Mesendoderm (in vitro differentiated cells): ENCODE data around the gene KMO.

Experiments
- DNase-seq: peaks from one replicate; pipeline ENCODE4 v3.0.0; 2013
- H2AK5ac ChIP-seq: 2 replicates; pipeline ENCODE4 v1.6.1; 2013; ENCODE audit warnings: low read length, inconsistent platforms
- H2BK120ac ChIP-seq: 2 replicates; pipeline ENCODE4 v1.6.1; 2013; ENCODE audit warnings: low read depth, mild to moderate bottlenecking, low read length, moderate library complexity, mixed read lengths
- H2BK15ac ChIP-seq: replicated peaks from 2 replicates; pipeline ENCODE4 v1.6.1; 2013; ENCODE audit warnings: low read depth, mild to moderate bottlenecking, moderate library complexity
- H2BK5ac ChIP-seq: 2 replicates; pipeline ENCODE4 v1.6.1; 2013; ENCODE audit warnings: low read length, inconsistent platforms
- H3K18ac ChIP-seq: 2 replicates; pipeline ENCODE4 v1.6.1; 2013; ENCODE audit warnings: mild to moderate bottlenecking, low read length, mixed read lengths
- H3K23ac ChIP-seq: one replicate; pipeline ENCODE4 v1.6.1; 2013; ENCODE audit warnings: low read length
- H3K27ac ChIP-seq: 2 replicates; pipeline ENCODE4 v1.5.1; 2013; ENCODE audit warnings: low read depth, mild to moderate bottlenecking, inconsistent platforms, low read length, moderate library complexity
- H3K27me3 ChIP-seq: 2 replicates; pipeline ENCODE4 v1.6.1; 2013; ENCODE audit warnings: low read length, control low read depth, mild to moderate bottlenecking, inconsistent platforms; ENCODE audit not compliant: insufficient read depth, poor library complexity
- H3K36me3 ChIP-seq: 2 replicates; pipeline ENCODE4 v1.6.1; 2013; ENCODE audit warnings: low read length, inconsistent platforms; ENCODE audit not compliant: control insufficient read depth, insufficient read depth
- H3K4ac ChIP-seq: one replicate; pipeline ENCODE4 v1.6.1; 2013; ENCODE audit warnings: low read depth, mild to moderate bottlenecking, low read length, moderate library complexity
- H3K4me1 ChIP-seq: 2 replicates; pipeline ENCODE4 v1.6.1; 2013; ENCODE audit warnings: low read depth, low read length, inconsistent platforms; ENCODE audit not compliant: control insufficient read depth
- H3K4me2 ChIP-seq: 2 replicates; pipeline ENCODE4 v1.6.1; 2013; ENCODE audit warnings: low read length
- H3K4me3 ChIP-seq: 2 replicates; pipeline ENCODE4 v1.5.1; 2013; ENCODE audit warnings: mild to moderate bottlenecking, low read length
- H3K56ac ChIP-seq: one replicate; pipeline ENCODE4 v1.6.1; 2013; ENCODE audit warnings: low read length
- H3K79me1 ChIP-seq: 2 replicates; pipeline ENCODE4 v1.6.1; 2013; ENCODE audit warnings: low read length, inconsistent platforms
- H3K79me2 ChIP-seq: 2 replicates; pipeline ENCODE4 v1.6.1; 2013; ENCODE audit warnings: mild to moderate bottlenecking, low read length; ENCODE audit not compliant: control insufficient read depth, insufficient read depth
- H3K9ac ChIP-seq: 2 replicates; pipeline ENCODE4 v1.6.1; 2013; ENCODE audit warnings: low read length, inconsistent platforms
- H4K5ac ChIP-seq: one replicate; pipeline ENCODE4 v1.6.1; 2013; ENCODE audit warnings: low read length
- H4K8ac ChIP-seq: one replicate; pipeline ENCODE4 v1.6.1; 2013; ENCODE audit warnings: low read depth, mild to moderate bottlenecking, control low read depth, low read length, moderate library complexity
- WGBS: extraction: QIAGEN DNeasy Blood & Tissue Kit; methylation state at CpG from one replicate; pipeline ENCODE4 v1.1.7; 2013; ENCODE audit warnings: low lambda C conversion rate, missing lambda C conversion rate; ENCODE audit not compliant: insufficient coverage; ENCODE audit errors: extremely low coverage; 5-methylcytosine and 5-hydroxymethylcytosine counted together

The KMO gene

GRCh38 chr1:241642593-241642944 lies 110.4 kb downstream of the KMO start:
- DNase-seq, result no peak
- no peak overlapping the region for H3K9ac ChIP-seq

GRCh38 chr1:241644259-241644658 lies 112.1 kb downstream of the KMO start:
- Histone ChIP-seq H3K18ac (no peak overlapping the region), H3K4me3 (no peak overlapping the region), H3K4me1 (no peaks in the 10 kb centered on the region), H2BK15ac (no peak overlapping the region), H3K36me3 (no peaks in the 10 kb centered on the region), H2BK120ac (no peak overlapping the region), H2BK5ac (no peak overlapping the region), H2AK5ac (no peak overlapping the region), H3K4me2 (no peak overlapping the region), H3K9ac (no peak overlapping the region), H3K27me3 (no peaks in the 10 kb centered on the region), H3K56ac (no peak overlapping the region), H4K8ac (no peak overlapping the region), H3K79me2 (peaks cover 2% of the 10 kb centered on the region), H3K79me1 (no peaks in the 10 kb centered on the region), H3K23ac (no peak overlapping the region), H3K4ac (no peak overlapping the region), H3K27ac (no peak overlapping the region), H4K5ac (no peak overlapping the region)
- WGBS, result no CpG with 5 or more reads among the region's 2 CpGs
- DNase-seq, result no peak

More at GRCh38 chr1:241642593-241642944, 110.4 kb downstream of the KMO start:
- Histone ChIP-seq H3K23ac (no peak overlapping the region), H4K5ac (no peak overlapping the region), H2AK5ac (no peak overlapping the region), H3K4me2 (no peak overlapping the region), H3K79me1 (no peaks in the 10 kb centered on the region), H3K79me2 (peaks cover 14% of the 10 kb centered on the region), H3K56ac (no peak overlapping the region), H3K4ac (no peak overlapping the region), H4K8ac (no peak overlapping the region), H2BK5ac (no peak overlapping the region), H3K4me3 (no peak overlapping the region), H3K27ac (no peak overlapping the region), H2BK15ac (no peak overlapping the region), H2BK120ac (no peak overlapping the region), H3K27me3 (no peaks in the 10 kb centered on the region), H3K4me1 (peaks cover 3% of the 10 kb centered on the region), H3K36me3 (no peaks in the 10 kb centered on the region), H3K18ac (no peak overlapping the region)
- no CpG with 5 or more reads among the region's 1 CpG for WGBS

GRCh38 chr1:241645199-241645598 lies 113.0 kb downstream of the KMO start:
- H3K27me3 ChIP-seq, result no peaks in the 10 kb centered on the region
- no peak overlapping the region for H3K27ac ChIP-seq
- H3K18ac ChIP-seq, result no peak overlapping the region
- H3K79me2 ChIP-seq, result no peaks in the 10 kb centered on the region
- no peak overlapping the region for H3K4me3 ChIP-seq
- no peak overlapping the region for H4K5ac ChIP-seq
- no CpG with 5 or more reads among the region's 4 CpGs for WGBS
- H3K36me3 ChIP-seq, result no peaks in the 10 kb centered on the region
- H3K4me2 ChIP-seq, result no peak overlapping the region
- H2BK15ac ChIP-seq, result no peak overlapping the region
- H3K9ac ChIP-seq, result no peak overlapping the region
- H3K56ac ChIP-seq, result no peak overlapping the region
- H3K79me1 ChIP-seq, result no peaks in the 10 kb centered on the region
- no peak for DNase-seq
- H3K4ac ChIP-seq, result no peak overlapping the region
- H2BK5ac ChIP-seq, result no peak overlapping the region
- H2AK5ac ChIP-seq, result no peak overlapping the region
- no peaks in the 10 kb centered on the region for H3K4me1 ChIP-seq
- H3K23ac ChIP-seq, result no peak overlapping the region
- H4K8ac ChIP-seq, result no peak overlapping the region
- H2BK120ac ChIP-seq, result no peak overlapping the region
